Measurements from ENCODE around the gene NXN.
A peak's percentile ranks its signal among the peaks of the same experiment; 100 is the strongest.
"Not testable (repeated sequence)": the region's sequence is repeated elsewhere in the genome, so short reads cannot be mapped to it uniquely, and the experiment has no call there.

Gene NXN

GRCh38 chr17:915538-916201 is 63.9 kb downstream of the NXN start:
- DNase-seq: peak; percentile 59

GRCh38 chr17:914561-914960 is 65.0 kb downstream of the NXN start:
- DNase-seq: no peak

- DNase-seq: no peak
Observed at GRCh38 chr17:913207-913606, 66.4 kb downstream of the NXN start.

- no peak for DNase-seq
Observed at GRCh38 chr17:909642-910323, 69.8 kb downstream of the NXN start.

GRCh38 chr17:907725-908124 is 71.9 kb downstream of the NXN start:
- no peak for DNase-seq

- not testable (repeated sequence) for DNase-seq
Observed at GRCh38 chr17:905708-906107, 73.9 kb downstream of the NXN start.

GRCh38 chr17:903691-904481 is 75.7 kb downstream of the NXN start:
- no peak for DNase-seq

- no peak for DNase-seq
Observed at GRCh38 chr17:902463-902862, 77.1 kb downstream of the NXN start.

GRCh38 chr17:901964-902363 is 77.6 kb downstream of the NXN start:
- DNase-seq: no peak

- no peak for DNase-seq
Observed at GRCh38 chr17:901191-901950, 78.2 kb downstream of the NXN start.

- no peak for DNase-seq
Observed at GRCh38 chr17:900336-900934, 79.1 kb downstream of the NXN start.

- no peak for DNase-seq
Observed at GRCh38 chr17:897970-898619, 81.5 kb downstream of the NXN start.

- DNase-seq: no peak
Observed at GRCh38 chr17:896953-897661, 82.5 kb downstream of the NXN start.

- DNase-seq: no peak
Observed at GRCh38 chr17:896454-896853, 83.1 kb downstream of the NXN start.

GRCh38 chr17:892958-893357 is 86.6 kb downstream of the NXN start:
- DNase-seq: no peak

- no peak for DNase-seq
Observed at GRCh38 chr17:888998-889441, 90.6 kb downstream of the NXN start.

- no peak for DNase-seq
Observed at GRCh38 chr17:887551-888209, 91.9 kb downstream of the NXN start.

GRCh38 chr17:885971-886571 is 93.5 kb downstream of the NXN start:
- no peak for DNase-seq

GRCh38 chr17:883586-883962 is 96.0 kb downstream of the NXN start:
- DNase-seq: no peak

- DNase-seq: no peak
Observed at GRCh38 chr17:882827-883585, 96.6 kb downstream of the NXN start.

Data from COR-L47 (cell line).